ENCODE data around the gene FOXN3. TPM values are rescaled to one million over a fixed set of nuclear protein-coding genes. Genes with fewer than 3 reads are reported as not detected.
A peak's percentile ranks its signal among the peaks of the same experiment; 100 is the strongest.
"Not testable (repeated sequence)": the region's sequence is repeated elsewhere in the genome, so short reads cannot be mapped to it uniquely, and the experiment has no call there.

The FOXN3 gene
- total RNA-seq, 2 donors from 2014 or later, result 53.9 to 141 TPM

DNA sequence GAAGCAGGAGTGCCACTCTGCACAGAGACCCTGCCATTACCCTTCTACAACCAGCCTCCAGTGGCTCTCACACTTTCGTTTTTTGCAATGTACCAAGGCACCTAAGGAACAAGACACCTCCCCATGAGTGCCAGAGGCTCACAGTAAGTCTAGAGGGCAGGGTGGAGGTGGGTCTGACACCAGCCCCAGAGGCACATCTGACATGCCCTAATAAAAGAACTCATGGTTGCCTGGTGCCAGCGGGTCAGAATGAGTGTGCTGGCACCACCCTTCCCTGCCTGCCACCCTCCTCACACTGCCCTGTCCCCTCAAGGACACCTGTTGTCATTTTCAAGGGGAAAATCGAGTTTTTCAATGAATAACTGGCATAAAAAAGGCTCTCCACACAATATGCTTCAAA lies 161.2 kb downstream of the FOXN3 start:
- Histone ChIP-seq H3K4me1 (replicated peaks) (no peaks in the 10 kb centered on the region), H3K4me3 (no peak overlapping the region), H3K27ac (no peak overlapping the region), H3K9me3 (no peaks in the 10 kb centered on the region), H3K27me3 (replicated peaks; ENCODE audit: insufficient read depth) (no peaks in the 10 kb centered on the region), H3K36me3 (no peaks in the 10 kb centered on the region)
- 92% methylated on average over 3 of the region's 3 CpGs for WGBS
- TF ChIP-seq POLR2AphosphoS5 (IDR thresholded peaks at IDR 0.05) (no peak), POLR2A (IDR thresholded peaks at IDR 0.05) (no peak)
- TF ChIP-seq, protein P1, sequence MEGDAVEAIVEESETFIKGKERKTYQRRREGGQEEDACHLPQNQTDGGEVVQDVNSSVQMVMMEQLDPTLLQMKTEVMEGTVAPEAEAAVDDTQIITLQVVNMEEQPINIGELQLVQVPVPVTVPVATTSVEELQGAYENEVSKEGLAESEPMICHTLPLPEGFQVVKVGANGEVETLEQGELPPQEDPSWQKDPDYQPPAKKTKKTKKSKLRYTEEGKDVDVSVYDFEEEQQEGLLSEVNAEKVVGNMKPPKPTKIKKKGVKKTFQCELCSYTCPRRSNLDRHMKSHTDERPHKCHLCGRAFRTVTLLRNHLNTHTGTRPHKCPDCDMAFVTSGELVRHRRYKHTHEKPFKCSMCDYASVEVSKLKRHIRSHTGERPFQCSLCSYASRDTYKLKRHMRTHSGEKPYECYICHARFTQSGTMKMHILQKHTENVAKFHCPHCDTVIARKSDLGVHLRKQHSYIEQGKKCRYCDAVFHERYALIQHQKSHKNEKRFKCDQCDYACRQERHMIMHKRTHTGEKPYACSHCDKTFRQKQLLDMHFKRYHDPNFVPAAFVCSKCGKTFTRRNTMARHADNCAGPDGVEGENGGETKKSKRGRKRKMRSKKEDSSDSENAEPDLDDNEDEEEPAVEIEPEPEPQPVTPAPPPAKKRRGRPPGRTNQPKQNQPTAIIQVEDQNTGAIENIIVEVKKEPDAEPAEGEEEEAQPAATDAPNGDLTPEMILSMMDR (IDR thresholded peaks at IDR 0.05), result no peak
- no peak for DNase-seq (ENCODE audit: low spot score)
- intact Hi-C loops (cut with DNase I), result no loop called here

DNA sequence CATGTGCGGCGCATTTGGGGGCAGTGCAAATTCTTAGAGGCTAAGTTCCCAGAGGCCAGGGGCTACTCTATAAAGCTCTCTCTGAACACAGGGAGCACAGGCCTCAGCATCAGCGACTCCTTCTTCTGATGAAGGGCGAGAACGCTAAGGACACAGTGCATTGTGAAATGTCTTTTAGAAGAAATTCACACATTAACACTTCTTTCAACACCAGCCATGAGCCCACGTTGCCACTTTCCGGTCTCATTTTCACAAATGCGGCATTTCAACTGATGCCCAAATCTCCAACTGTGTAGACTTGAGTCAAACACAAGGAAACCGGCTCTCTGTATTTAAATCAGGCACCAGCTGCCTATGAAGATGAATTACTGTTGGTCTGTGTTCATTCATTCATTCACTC lies 162.0 kb downstream of the FOXN3 start:
- H3K27ac ChIP-seq, result no peak overlapping the region
- H3K9me3 ChIP-seq, result no peaks in the 10 kb centered on the region
- intact Hi-C loops (cut with DNase I), result no loop called here
- no peak overlapping the region for H3K4me3 ChIP-seq
- no peak for TF ChIP-seq POLR2A (IDR thresholded peaks at IDR 0.05)
- TF ChIP-seq POLR2AphosphoS5 (IDR thresholded peaks at IDR 0.05), result no peak
- TF ChIP-seq, protein P1 (IDR thresholded peaks at IDR 0.05), result no peak
- no peaks in the 10 kb centered on the region for H3K4me1 ChIP-seq (replicated peaks)
- DNase-seq (ENCODE audit: low spot score), result no peak
- no peaks in the 10 kb centered on the region for H3K27me3 ChIP-seq (replicated peaks; ENCODE audit: insufficient read depth)
- no peaks in the 10 kb centered on the region for H3K36me3 ChIP-seq
- WGBS, result 97% methylated on average over 9 of the region's 9 CpGs

DNA sequence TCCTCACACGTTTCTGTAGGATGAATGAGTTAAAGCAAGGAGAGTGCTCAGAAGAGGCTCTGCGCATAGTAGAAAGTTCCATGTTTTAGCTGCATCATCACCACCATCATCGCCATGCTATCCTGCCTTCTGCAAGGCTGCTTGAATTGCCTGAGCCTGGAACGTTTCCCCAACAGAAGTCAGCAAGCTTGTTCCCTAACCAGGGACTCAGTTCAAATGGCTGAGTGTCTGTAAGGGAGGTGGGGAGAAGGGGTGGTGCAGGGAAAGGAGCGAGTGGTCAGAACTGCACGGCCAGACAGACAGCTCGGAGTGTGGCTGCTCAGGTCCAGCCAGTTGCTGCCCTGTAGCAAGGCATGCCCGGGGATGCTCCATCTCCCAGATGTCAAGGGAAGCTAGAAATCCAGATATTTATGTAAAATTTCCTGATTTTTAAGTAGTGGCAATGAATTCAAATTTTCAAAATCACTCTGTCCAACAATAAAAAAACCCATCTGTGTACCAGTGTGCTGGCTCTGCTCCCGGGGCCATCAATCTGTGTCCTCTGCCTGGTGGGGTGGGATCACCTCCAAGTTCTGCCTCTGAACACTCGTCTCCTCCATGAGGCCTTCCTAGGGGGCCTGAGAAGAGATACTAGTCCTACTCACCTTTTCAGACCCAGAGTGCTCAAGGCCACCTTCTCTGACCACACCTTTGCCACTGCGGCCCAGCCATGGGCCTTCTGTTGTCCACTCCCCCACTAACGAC lies 162.7 kb downstream of the FOXN3 start:
- DNase-seq (ENCODE audit: low spot score), result no peak
- H3K9me3 ChIP-seq, result no peaks in the 10 kb centered on the region
- WGBS, result 78% methylated on average over 12 of the region's 12 CpGs
- H3K27me3 ChIP-seq (replicated peaks; ENCODE audit: insufficient read depth), result no peaks in the 10 kb centered on the region
- intact Hi-C loops (cut with DNase I), result no loop called here
- no peaks in the 10 kb centered on the region for H3K4me1 ChIP-seq (replicated peaks)
- H3K27ac ChIP-seq, result no peak overlapping the region
- H3K36me3 ChIP-seq, result no peaks in the 10 kb centered on the region
- no peak for TF ChIP-seq POLR2AphosphoS5 (IDR thresholded peaks at IDR 0.05)
- TF ChIP-seq POLR2A (IDR thresholded peaks at IDR 0.05), result no peak
- TF ChIP-seq, protein P1 (IDR thresholded peaks at IDR 0.05), result no peak
- H3K4me3 ChIP-seq, result no peak overlapping the region

DNA sequence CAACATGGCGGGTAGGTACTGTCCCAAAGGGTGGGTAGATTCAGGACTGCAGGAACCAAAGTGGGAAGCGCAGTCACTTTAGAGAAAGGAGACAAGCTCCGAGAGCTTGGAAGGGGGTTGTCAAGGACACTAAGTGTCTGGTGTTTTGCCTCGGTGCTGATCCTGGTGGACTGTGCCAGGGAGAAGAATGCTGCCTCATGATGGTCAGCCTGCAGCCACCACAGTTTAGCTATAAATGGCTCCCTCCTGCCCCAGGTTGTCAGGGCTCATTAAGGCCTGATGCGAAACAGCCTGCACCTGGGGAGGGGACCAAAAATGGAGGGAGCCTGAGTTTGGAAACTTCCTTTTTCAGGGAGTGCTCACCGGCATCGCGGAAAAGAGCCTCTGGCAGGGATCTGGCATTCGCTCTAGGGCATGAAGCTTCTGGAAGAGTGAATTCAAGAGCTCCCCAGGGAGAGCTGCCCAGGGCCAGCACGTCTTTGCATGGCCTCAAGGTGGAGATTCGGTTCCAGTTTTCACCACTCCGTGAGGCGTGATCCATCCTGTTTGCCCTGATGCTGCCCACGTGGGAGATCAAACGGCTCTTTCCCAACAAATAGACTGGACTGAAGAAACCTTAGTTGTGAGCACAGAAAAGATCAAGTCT lies 164.0 kb downstream of the FOXN3 start:
- Histone ChIP-seq H3K36me3 (no peaks in the 10 kb centered on the region), H3K27ac (no peak overlapping the region), H3K9me3 (no peaks in the 10 kb centered on the region), H3K4me1 (replicated peaks) (no peaks in the 10 kb centered on the region), H3K27me3 (replicated peaks; ENCODE audit: insufficient read depth) (no peaks in the 10 kb centered on the region), H3K4me3 (no peak overlapping the region)
- intact Hi-C loops (cut with DNase I), result no loop called here
- 67% methylated on average over 15 of the region's 15 CpGs for WGBS
- peak; percentile 46 for DNase-seq (ENCODE audit: low spot score)
- peak; percentile 46 for TF ChIP-seq POLR2AphosphoS5 (IDR thresholded peaks at IDR 0.05)
- no peak for TF ChIP-seq POLR2A (IDR thresholded peaks at IDR 0.05)
- TF ChIP-seq, protein P1 (IDR thresholded peaks at IDR 0.05), result peak in 3 of 4 experiments; percentile 25 to 51 (median 28)

DNA sequence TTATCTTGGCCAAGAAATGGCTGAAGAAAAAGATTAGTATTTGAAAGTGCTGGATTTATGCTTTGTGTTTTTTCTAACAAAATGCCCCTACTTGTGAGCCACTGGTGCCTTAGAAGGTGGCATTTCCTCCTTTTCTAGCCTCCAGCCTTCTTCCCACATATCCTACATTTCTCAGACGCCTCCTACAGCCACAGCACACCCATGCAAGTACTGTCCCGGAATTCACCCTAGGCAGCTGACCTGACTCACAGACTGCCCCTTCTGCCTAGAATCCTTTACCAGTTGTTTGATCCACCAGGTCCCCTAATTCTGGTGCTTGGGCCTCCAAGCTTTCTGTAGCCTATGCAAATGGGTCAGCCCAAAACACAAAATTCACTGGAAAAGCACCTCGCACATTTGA lies 166.0 kb downstream of the FOXN3 start:
- no peaks in the 10 kb centered on the region for H3K4me1 ChIP-seq (replicated peaks)
- no peak for DNase-seq (ENCODE audit: low spot score)
- no peak overlapping the region for H3K27ac ChIP-seq
- H3K27me3 ChIP-seq (replicated peaks; ENCODE audit: insufficient read depth), result no peaks in the 10 kb centered on the region
- no peaks in the 10 kb centered on the region for H3K9me3 ChIP-seq
- H3K36me3 ChIP-seq, result no peaks in the 10 kb centered on the region
- intact Hi-C loops (cut with DNase I), result no loop called here
- H3K4me3 ChIP-seq, result no peak overlapping the region
- TF ChIP-seq, protein P1 (IDR thresholded peaks at IDR 0.05), result no peak
- TF ChIP-seq POLR2AphosphoS5 (IDR thresholded peaks at IDR 0.05) (no peak), POLR2A (IDR thresholded peaks at IDR 0.05) (no peak)
- 99% methylated on average over 3 of the region's 3 CpGs for WGBS

DNA sequence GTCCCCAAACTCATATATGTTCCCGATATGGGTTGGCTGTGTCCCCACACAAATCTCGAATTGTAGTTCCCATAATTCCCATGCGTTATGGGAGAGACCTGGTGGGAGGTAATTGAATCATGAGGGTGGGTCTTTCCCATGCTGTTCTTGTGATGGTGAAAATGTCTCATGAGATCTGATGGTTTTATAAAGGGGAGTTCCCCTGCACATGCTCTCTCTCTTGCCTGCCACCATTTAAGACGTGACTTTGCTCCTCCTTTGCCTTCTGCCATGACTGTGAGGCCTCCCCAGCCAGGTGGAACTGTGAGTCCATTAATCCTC lies 166.4 kb downstream of the FOXN3 start:
- H3K4me3 ChIP-seq; H3K27ac ChIP-seq; H3K9me3 ChIP-seq; H3K36me3 ChIP-seq; H3K4me1 ChIP-seq (replicated peaks); intact Hi-C loops (cut with DNase I); DNase-seq (ENCODE audit: low spot score); H3K27me3 ChIP-seq (replicated peaks; ENCODE audit: insufficient read depth): not testable (repeated sequence)
- WGBS, result 95% methylated on average over 4 of the region's 4 CpGs
